Measurements from ENCODE around the gene GPNMB.

GPNMB gene

GRCh38 chr7:23268746-23269145, 22.2 kb downstream of the GPNMB start:
- Histone ChIP-seq H3K36me3 (ENCODE audit: insufficient read depth, low read length) (no peaks in the 10 kb centered on the region), H3K9me3 (ENCODE audit: control insufficient read depth, insufficient read depth, low read length) (no peaks in the 10 kb centered on the region; the same call in 1 of the 2 replicates), H3K4me1 (ENCODE audit: insufficient read depth, low read length) (no peaks in the 10 kb centered on the region)

DNA sequence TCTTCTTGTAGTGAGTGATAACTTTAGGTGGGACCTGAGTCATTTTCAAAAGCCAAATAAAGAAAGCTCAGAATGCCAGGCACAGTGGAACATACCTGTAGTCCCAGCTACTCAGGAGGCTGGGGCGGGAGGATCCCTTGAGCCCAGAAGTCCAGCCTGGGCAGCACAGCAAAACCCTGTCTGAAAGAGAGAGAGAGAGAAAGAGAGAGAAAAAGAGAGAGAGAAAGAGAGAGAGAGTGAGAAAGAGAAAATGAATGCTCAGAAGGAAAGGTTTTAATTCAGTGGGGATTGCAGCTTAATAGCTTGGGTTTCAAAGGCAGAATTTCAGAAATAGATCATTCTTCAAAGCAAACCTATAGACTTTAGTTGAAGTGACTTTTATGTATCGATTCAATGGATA, 25.7 kb downstream of the GPNMB start:
- Histone ChIP-seq H3K4me1 (ENCODE audit: insufficient read depth, low read length) (no peaks in the 10 kb centered on the region), H3K9ac (ENCODE audit: low read depth, low read length) (no peak overlapping the region), H3K9me3 (ENCODE audit: control insufficient read depth, insufficient read depth, low read length) (no peaks in the 10 kb centered on the region; the same call in 1 of the 2 replicates), H3K36me3 (ENCODE audit: insufficient read depth, low read length) (no peaks in the 10 kb centered on the region)

More at GRCh38 chr7:23268746-23269145, 22.2 kb downstream of the GPNMB start:
- H3K9ac ChIP-seq (ENCODE audit: low read depth, low read length) = no peak overlapping the region

DNA sequence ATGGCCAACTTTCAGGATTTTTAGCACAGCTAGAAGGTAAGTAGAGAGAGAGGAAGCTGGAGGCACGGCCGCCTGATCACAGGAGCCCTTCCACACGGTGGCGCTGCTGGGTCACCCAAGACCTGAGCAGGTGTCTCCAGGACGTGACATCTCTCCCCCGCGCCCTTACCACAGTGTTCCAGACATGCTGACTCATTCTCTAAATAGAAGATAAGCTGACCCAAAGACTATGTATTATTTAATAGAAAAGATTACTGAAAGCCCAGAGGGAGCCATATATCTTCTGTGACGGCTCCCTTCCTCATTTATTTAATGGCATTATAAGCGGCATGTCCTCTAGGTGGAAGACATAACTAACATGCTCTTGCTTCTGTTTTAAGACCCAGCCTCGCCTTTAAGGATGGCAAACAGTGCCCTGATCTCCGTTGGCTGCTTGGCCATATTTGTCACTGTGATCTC, 26.6 kb downstream of the GPNMB start:
- H3K9me3 ChIP-seq (ENCODE audit: control insufficient read depth, insufficient read depth, low read length) = no peaks in the 10 kb centered on the region
- H3K4me1 ChIP-seq (ENCODE audit: insufficient read depth, low read length) = no peaks in the 10 kb centered on the region
- peak overlapping the region; percentile 13 for H3K9ac ChIP-seq (ENCODE audit: low read depth, low read length)
- no peaks in the 10 kb centered on the region for H3K36me3 ChIP-seq (ENCODE audit: insufficient read depth, low read length)

DNA sequence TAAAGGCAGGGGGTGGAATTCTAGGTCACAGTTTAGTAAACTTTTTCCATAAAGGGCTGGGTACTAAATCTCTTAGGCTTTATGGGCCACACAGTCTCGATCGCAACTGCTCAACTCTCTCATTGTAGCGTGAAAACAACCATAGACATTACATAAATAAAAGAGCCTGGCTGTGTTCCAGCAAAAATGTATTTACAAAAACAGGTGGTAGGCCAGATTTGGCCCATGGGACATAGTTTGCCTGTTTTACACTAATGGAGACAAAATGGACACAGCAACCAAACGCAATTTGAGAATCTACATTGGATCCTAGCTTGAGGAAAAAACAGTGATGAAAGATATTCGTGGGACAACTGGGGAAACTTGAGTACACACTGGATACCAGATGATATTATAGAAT, 29.3 kb downstream of the GPNMB start:
- H3K9me3 ChIP-seq (ENCODE audit: control insufficient read depth, insufficient read depth, low read length) = no peaks in the 10 kb centered on the region
- no peaks in the 10 kb centered on the region for H3K4me1 ChIP-seq (ENCODE audit: insufficient read depth, low read length)
- no peak overlapping the region for H3K9ac ChIP-seq (ENCODE audit: low read depth, low read length)
- no peaks in the 10 kb centered on the region for H3K36me3 ChIP-seq (ENCODE audit: insufficient read depth, low read length)

- Histone ChIP-seq H3K4me1 (ENCODE audit: insufficient read depth, low read length) (no peaks in the 10 kb centered on the region), H3K36me3 (ENCODE audit: insufficient read depth, low read length) (no peaks in the 10 kb centered on the region), H3K9ac (ENCODE audit: low read depth, low read length) (no peak overlapping the region), H3K9me3 (ENCODE audit: control insufficient read depth, insufficient read depth, low read length) (no peaks in the 10 kb centered on the region)
Observed at GRCh38 chr7:23276376-23276775, 29.8 kb downstream of the GPNMB start.

DNA sequence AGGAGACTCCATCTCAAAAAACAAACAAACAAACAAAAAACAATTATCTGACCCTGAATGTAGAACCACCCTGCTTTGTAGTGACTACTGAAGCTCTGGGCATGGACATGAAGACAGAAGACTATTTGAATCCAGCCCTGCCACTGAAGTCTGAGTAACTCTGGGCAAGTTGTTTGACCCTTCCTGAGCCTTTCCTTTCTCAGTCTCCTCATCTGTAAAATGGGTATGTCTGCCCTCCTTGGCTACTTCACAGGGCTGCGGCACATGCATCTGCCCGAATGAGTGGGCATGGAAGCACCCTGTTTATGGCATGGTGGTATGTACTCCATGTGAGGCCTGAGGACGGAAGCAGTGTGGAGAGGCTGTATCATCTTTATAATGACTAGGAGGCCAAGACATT, 30.4 kb downstream of the GPNMB start:
- Histone ChIP-seq H3K4me1 (ENCODE audit: insufficient read depth, low read length) (no peaks in the 10 kb centered on the region), H3K9ac (ENCODE audit: low read depth, low read length) (no peak overlapping the region), H3K9me3 (ENCODE audit: control insufficient read depth, insufficient read depth, low read length) (no peaks in the 10 kb centered on the region), H3K36me3 (ENCODE audit: insufficient read depth, low read length) (no peaks in the 10 kb centered on the region)

- H3K4me1 ChIP-seq (ENCODE audit: insufficient read depth, low read length) = no peaks in the 10 kb centered on the region
- H3K36me3 ChIP-seq (ENCODE audit: insufficient read depth, low read length) = no peaks in the 10 kb centered on the region
- no peaks in the 10 kb centered on the region for H3K9me3 ChIP-seq (ENCODE audit: control insufficient read depth, insufficient read depth, low read length)
- no peak overlapping the region for H3K9ac ChIP-seq (ENCODE audit: low read depth, low read length)
Observed at GRCh38 chr7:23277359-23277989, 30.9 kb downstream of the GPNMB start.

GRCh38 chr7:23279819-23280525, 33.4 kb downstream of the GPNMB start:
- Histone ChIP-seq H3K9me3 (ENCODE audit: control insufficient read depth, insufficient read depth, low read length) (no peaks in the 10 kb centered on the region), H3K36me3 (ENCODE audit: insufficient read depth, low read length) (no peaks in the 10 kb centered on the region), H3K9ac (ENCODE audit: low read depth, low read length) (no peak overlapping the region), H3K4me1 (ENCODE audit: insufficient read depth, low read length) (no peaks in the 10 kb centered on the region)

DNA sequence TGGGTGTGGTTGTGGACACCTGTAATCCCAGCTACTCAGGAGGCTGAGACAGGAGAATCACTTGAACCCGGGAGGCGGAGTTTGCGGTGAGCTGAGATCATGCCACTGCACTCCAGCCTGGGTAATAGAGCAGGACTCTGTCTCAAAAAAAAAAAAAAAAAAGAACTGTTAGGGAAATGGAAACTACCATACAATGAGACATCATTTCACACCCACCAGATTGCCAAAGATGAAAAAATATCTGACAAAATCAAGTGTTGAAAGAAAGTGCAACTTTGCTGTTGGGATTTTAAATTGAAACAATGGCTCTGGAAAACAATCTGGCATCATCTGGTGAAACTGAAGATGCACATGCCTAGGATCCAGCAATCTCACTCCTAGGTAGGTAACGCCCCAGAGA, 36.5 kb downstream of the GPNMB start:
- Histone ChIP-seq H3K9ac (ENCODE audit: low read depth, low read length) (no peak overlapping the region), H3K9me3 (ENCODE audit: control insufficient read depth, insufficient read depth, low read length) (no peaks in the 10 kb centered on the region), H3K4me1 (ENCODE audit: insufficient read depth, low read length) (0 out of 2 replicates have a peak, but pooled peaks cover 4% of the 10 kb centered on the region), H3K36me3 (ENCODE audit: insufficient read depth, low read length) (no peaks in the 10 kb centered on the region)

- H3K9me3 ChIP-seq (ENCODE audit: control insufficient read depth, insufficient read depth, low read length) = no peaks in the 10 kb centered on the region
- H3K4me1 ChIP-seq (ENCODE audit: insufficient read depth, low read length) = 0 out of 2 replicates have a peak, but pooled peaks cover 4% of the 10 kb centered on the region
- H3K9ac ChIP-seq (ENCODE audit: low read depth, low read length) = no peak overlapping the region
- no peaks in the 10 kb centered on the region for H3K36me3 ChIP-seq (ENCODE audit: insufficient read depth, low read length)
Observed at GRCh38 chr7:23284871-23285270, 38.3 kb downstream of the GPNMB start.

- H3K36me3 ChIP-seq (ENCODE audit: insufficient read depth, low read length) = no peaks in the 10 kb centered on the region
- no peak overlapping the region for H3K9ac ChIP-seq (ENCODE audit: low read depth, low read length)
- H3K4me1 ChIP-seq (ENCODE audit: insufficient read depth, low read length) = 0 out of 2 replicates have a peak, but pooled peaks cover 4% of the 10 kb centered on the region
- H3K9me3 ChIP-seq (ENCODE audit: control insufficient read depth, insufficient read depth, low read length) = no peaks in the 10 kb centered on the region
Observed at GRCh38 chr7:23285657-23286646, 39.4 kb downstream of the GPNMB start.

- no peaks in the 10 kb centered on the region for H3K36me3 ChIP-seq (ENCODE audit: insufficient read depth, low read length)
- H3K9me3 ChIP-seq (ENCODE audit: control insufficient read depth, insufficient read depth, low read length) = no peaks in the 10 kb centered on the region
- H3K9ac ChIP-seq (ENCODE audit: low read depth, low read length) = no peak overlapping the region
- H3K4me1 ChIP-seq (ENCODE audit: insufficient read depth, low read length) = 0 out of 2 replicates have a peak, but pooled peaks cover 4% of the 10 kb centered on the region
Observed at GRCh38 chr7:23287612-23288011, 41.0 kb downstream of the GPNMB start.

DNA sequence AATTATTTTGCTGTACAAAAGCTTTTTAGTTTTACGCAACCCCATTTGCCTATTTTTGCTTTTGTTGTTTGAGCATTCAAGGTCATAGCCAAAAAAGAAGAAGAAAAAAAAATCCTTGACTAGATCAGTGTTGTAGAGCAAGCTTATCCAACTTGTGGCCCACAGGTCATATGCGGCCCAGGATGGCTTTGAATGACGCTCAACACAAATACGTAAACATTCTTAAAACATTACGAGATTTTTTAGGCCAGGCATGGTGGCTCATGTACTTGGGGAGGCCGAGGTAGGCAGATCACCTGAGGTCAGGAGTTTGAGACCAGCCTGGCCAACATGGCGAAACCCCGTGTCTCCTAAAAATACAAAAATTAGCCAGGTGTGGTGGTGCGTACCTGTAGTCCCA, 44.4 kb downstream of the GPNMB start:
- Histone ChIP-seq H3K9ac (ENCODE audit: low read depth, low read length) (no peak overlapping the region), H3K9me3 (ENCODE audit: control insufficient read depth, insufficient read depth, low read length) (no peaks in the 10 kb centered on the region), H3K36me3 (ENCODE audit: insufficient read depth, low read length) (no peaks in the 10 kb centered on the region), H3K4me1 (ENCODE audit: insufficient read depth, low read length) (peaks cover 4% of the 10 kb centered on the region; the same call in 1 of the 2 replicates)

DNA sequence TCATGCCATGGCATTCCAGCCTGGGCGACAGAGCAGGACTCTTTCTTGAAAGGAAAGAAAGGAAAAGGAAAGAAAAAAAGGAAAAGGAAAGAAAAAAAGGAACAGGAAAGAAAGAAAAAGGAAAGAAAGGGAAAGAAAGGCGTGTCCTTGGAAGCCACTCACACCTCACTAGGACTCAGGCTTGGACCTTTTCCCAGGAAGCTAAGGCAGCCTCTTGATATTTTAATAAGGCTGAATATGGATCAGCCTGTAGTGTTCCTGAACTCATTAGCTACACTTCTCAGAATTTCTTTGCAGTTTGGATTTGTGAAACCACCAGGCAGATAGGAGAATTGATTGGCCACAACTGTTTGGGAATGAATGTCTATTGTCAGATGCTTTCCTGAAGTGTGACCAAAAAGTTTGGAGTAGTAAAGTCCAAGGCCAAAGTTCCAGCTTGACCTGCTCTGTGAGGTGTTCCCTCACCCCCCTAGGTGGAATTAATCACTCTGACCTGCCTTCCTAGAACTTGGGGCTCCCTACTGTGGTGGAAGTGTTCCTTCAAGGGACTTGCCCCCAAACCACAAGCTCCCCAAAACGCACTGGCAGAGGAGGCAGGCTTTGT, 45.5 kb downstream of the GPNMB start:
- Histone ChIP-seq H3K36me3 (ENCODE audit: insufficient read depth, low read length) (no peaks in the 10 kb centered on the region), H3K9ac (ENCODE audit: low read depth, low read length) (no peak overlapping the region), H3K4me1 (ENCODE audit: insufficient read depth, low read length) (peaks cover 4% of the 10 kb centered on the region; the same call in 1 of the 2 replicates), H3K9me3 (ENCODE audit: control insufficient read depth, insufficient read depth, low read length) (no peaks in the 10 kb centered on the region)

Measured in ES-I3 (cell line).